Activated CD4-positive, alpha-beta T cell treated with anti-CD3 and anti-CD28 coated beads, Interleukin-2, amount 50 U/mL, for 48 hours (primary cell): ENCODE results near the gene PRRT1.
"Not testable (repeated sequence)": the region's sequence is repeated elsewhere in the genome, so short reads cannot be mapped to it uniquely, and the experiment has no call there.

ENCODE experiments used
- DNase-seq, 2 experiments: peaks; one replicate each; pipeline ENCODE4 v3.0.0-alpha.2; 2020

Gene PRRT1

GRCh38 chr6:32117461-32117860, 34.3 kb downstream of the PRRT1 start:
- no peak for DNase-seq

GRCh38 chr6:32116674-32117073, 35.1 kb downstream of the PRRT1 start:
- no peak for DNase-seq

DNA sequence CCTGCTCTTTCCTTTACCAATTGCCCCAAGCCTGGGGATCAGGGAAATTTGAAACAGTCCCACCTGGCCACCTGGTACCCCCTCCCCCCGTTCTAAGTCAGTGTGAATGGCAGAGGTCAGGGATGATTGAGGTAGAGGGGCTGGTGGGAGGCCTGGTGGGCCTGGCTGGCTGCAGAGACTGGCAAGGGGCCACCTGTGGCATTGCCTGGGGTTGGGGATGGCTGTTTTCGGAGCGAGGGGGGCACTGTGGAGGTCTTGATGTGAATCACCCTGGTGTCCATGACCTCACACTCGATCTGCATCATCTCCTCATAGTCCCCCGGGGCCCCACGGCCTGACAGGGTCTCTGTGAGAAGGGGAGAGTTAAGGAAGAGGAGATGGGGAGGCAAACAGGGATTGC, 36.1 kb downstream of the PRRT1 start:
- DNase-seq, result no peak

DNA sequence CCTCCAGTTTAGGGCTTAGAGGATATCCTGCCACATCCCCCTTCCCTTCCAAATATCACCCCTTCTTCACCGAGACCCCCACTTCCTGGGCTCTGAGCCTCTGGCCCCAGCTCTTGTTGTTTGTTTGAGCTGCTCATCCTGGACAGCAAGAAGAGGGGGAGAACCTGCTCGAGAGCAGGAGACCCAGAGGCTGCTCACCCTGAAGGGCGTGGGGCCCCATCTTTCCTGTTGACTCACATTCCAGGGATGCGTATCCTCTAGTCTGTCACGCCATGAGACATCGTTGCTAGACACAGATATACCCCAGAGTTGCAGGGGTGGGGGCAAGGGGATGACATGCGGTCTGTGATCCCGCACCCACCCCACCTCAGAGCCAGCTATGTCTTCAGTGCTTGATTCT, 36.9 kb downstream of the PRRT1 start:
- DNase-seq, result no peak

DNA sequence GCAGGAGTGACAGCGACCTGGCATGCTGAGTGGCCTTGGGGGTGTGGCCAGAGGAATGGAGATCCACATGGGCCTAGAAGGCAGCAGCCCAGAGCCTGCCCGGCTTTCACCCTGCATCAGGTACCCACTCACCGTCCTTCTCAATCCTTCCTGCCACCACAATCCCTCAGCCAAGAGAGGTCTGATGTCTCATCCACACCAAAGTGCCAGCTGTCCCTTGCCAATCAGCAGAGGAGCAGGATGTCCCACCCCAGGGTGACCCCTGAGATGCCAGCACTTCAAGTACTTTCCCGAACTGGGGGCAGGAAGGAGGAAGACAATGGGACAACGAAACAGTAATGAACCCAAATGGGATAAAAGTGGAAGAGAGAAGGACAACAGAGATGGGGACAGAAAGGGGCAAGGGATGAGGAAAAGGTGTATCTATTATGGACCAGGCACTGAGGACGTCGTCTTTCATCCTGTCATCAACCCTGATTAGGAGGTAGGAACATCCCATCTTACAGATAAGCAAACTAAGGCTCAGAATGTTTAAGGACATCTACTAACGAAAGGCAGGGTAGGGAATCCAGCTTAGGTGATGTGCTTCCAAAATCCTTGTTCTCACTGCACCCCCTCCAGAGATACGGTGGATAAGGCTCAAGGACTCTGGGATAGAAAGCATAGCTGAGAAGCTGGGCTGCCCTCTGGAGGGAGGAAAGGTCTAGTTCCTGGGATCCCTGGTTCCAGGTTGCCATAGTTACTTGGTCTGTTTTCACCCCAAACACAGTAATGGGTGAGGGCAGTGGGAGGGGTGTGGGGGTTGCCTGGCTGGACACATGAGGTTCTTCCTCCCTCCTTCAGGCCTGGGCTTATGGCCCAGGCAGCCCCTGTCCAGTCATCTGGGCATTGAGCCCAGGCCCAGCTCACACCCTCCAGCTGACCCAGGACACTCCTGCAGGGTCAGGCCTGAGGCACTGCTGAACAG, 38.1 kb downstream of the PRRT1 start:
- DNase-seq, result no peak

GRCh38 chr6:32112431-32112980, 39.2 kb downstream of the PRRT1 start:
- no peak for DNase-seq

- no peak for DNase-seq
Observed at GRCh38 chr6:32111424-32112066, 40.2 kb downstream of the PRRT1 start.

GRCh38 chr6:32110632-32111031, 41.1 kb downstream of the PRRT1 start:
- DNase-seq, result no peak

- no peak for DNase-seq
Observed at GRCh38 chr6:32109765-32110160, 42.0 kb downstream of the PRRT1 start.

- DNase-seq, result no peak
Observed at GRCh38 chr6:32109114-32109764, 42.5 kb downstream of the PRRT1 start, which contains the start of gene TNXB. Gene TNXB, minus strand, starts transcription at chr6:32109338. Its CDS starts 11,140 bp downstream, at chr6:32098198.

DNA sequence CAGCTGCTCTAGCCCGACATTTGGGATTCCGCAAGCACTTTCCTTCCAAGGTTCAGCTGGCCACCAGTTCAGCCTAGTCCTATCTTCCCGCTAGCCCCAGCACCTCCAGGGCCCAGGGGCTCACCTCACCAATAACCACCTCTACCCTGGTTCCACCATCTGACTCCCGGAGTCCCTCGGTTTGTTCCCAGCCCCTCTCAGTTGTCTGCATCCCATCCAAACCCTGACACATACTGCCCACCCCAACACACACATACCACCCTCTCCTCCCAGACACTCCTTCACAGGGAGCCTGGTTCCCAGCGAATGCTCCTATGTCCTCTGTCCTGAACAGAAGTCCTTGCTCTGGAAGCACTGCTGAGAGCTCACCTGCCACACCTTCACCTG, 43.0 kb downstream of the PRRT1 start:
- no peak for DNase-seq

GRCh38 chr6:32108094-32108627, 43.6 kb downstream of the PRRT1 start:
- no peak for DNase-seq

DNA sequence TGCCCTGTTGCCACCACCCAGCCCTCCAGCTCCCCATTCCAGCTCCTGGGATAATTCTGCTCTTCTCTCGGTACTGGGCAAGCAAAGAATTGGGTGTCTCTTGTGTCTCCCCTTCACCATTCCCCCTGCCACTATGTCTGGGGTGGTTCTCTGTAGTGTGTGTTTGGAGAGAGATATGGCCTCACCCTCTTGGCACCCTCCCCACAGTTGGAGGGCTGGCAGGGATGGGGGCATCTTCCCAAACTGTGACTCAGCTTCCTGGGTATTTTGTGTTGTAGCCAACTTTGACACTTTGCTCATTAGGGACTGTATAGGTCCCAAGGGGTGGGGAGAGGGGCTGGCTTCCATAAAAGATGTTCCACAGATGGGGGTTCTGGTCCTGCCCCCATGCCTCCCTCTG, 44.3 kb downstream of the PRRT1 start:
- DNase-seq, result no peak

- DNase-seq, result no peak
Observed at GRCh38 chr6:32105433-32105832, 46.3 kb downstream of the PRRT1 start.

DNA sequence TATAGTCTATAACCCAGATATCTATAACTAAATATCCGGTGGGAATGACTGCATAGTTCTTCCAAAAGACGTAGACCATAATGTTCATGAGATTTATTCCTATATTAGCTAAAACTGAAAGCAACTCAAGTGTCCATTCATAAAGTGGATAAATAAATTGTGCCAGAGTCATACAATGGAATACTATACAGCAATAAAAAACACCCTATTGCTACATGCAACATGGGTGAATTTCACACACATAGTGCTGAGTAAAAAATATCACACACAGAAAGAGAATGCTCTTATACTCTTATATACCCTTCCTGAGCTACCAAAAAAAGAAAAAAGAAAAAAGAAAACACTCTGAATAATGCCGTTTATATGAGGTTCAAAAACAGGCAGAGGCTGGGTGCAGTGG, 49.5 kb downstream of the PRRT1 start:
- DNase-seq, result no peak

DNA sequence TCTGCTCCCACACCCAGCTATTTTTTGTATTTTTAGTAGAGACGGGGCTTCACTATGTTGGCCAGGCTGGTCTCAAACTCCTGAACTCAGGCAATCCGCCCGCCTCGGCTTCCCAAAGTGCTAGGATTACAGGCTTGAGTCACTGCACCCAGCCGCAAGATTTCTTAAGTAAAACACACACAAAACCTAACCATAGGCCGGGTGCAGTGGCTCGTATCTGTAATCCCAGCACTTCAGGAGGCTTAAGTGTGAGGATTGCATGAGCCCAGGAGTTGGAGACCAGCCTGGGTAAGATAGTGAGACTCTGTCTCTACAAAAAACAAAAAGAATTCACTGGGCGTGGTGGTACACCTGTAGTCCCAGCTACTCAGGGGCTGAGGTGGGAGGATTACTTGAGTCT, 51.5 kb downstream of the PRRT1 start:
- DNase-seq, result not testable (repeated sequence)
